GM12878 (cell line): ENCODE data around the gene GLB1L2. TPM values are rescaled to one million over a fixed set of nuclear protein-coding genes. Genes with fewer than 3 reads are reported as not detected.

ENCODE experiments used
- ATAC-seq: fragments of 200-7000 bp; cut with Tn5 transposase; 3 replicates; pipeline ENCODE4 v1.9.1; 2020; ENCODE audit warnings: mild to moderate bottlenecking, moderate library complexity
- BruUV-seq: library from RNA; stranded (reverse); fragments of 400-500 nt; replicated peaks from 2 replicates; lab custom pipeline; 2021; lab: Mats Ljungman, UMichigan
- CTCF ChIA-PET: fragments of 300-600 bp; sonication (Branson Sonifier 250); formaldehyde crosslinking; extraction: SDS; loops from one replicate; lab custom pipeline; 2021; ENCODE audit warnings: inconsistent platforms; lab: Yijun Ruan, JAX
- POLR2A ChIA-PET: fragments of 350-600 bp; formaldehyde crosslinking; extraction: SDS; loops from one replicate; lab custom pipeline; 2021; ENCODE audit warnings: inconsistent platforms; lab: Charles Lee
- RAD21 ChIA-PET: fragments of 300-600 bp; sonication (Branson Sonifier 250); formaldehyde crosslinking; loops from one replicate; lab custom pipeline; 2023; ENCODE audit warnings: antibody characterized with exemption; ENCODE audit not compliant: unreplicated experiment; lab: Charles Lee
- SMC1A ChIA-PET: fragments of 300-600 bp; sonication (Branson Sonifier 250); formaldehyde crosslinking; loops from one replicate; lab custom pipeline; 2023; ENCODE audit not compliant: unreplicated experiment, uncharacterized antibody; lab: Charles Lee
- DNase-seq: peaks from one replicate; pipeline ENCODE4 v3.0.0-alpha.2; 2011; ENCODE audit warnings: low read depth, low spot score
- FAIRE-seq: peaks from 3 replicates; lab custom pipeline; 2011; peaks lifted over from hg19 to GRCh38; lab: Jason Lieb, UNC
- H2AFZ ChIP-seq: 2 replicates; pipeline ENCODE4 v1.6.0; 2011; ENCODE audit warnings: low read depth, low read length, control low read depth; ENCODE audit not compliant: control insufficient read depth
- H3K27ac ChIP-seq: 2 replicates; pipeline ENCODE4 v1.5.1; 2011; ENCODE audit warnings: control low read depth; ENCODE audit not compliant: control insufficient read depth, insufficient read depth
- H3K27me3 ChIP-seq, 2 experiments: replicated peaks in 1 of 2; 2 replicates each; pipeline versions ENCODE4 v1.6.0 to v1.6.1; 2011; ENCODE audit warnings: low read length in 1 of 2; ENCODE audit not compliant: control insufficient read depth in 2 of 2, insufficient read depth in 2 of 2
- H3K36me3 ChIP-seq, 2 experiments: 2 replicates each; pipeline ENCODE4 v1.5.1; 2011; ENCODE audit warnings: low read length in 1 of 2; ENCODE audit not compliant: control insufficient read depth in 2 of 2, insufficient read depth in 2 of 2
- H3K4me1 ChIP-seq: 2 replicates; pipeline ENCODE4 v1.6.1; 2011; ENCODE audit warnings: mild to moderate bottlenecking, low read length, moderate library complexity, mixed read lengths; ENCODE audit not compliant: control insufficient read depth, insufficient read depth
- H3K4me2 ChIP-seq: 2 replicates; pipeline ENCODE4 v1.6.0; 2011; ENCODE audit warnings: control low read depth; ENCODE audit not compliant: control insufficient read depth, insufficient read depth
- H3K4me3 ChIP-seq: fragments of 200-600 bp; sonication (generic); 2 replicates; pipeline ENCODE4 v1.5.1; 2016
- H3K79me2 ChIP-seq: 2 replicates; pipeline ENCODE4 v1.6.0; 2011; ENCODE audit warnings: low read length; ENCODE audit not compliant: control insufficient read depth, insufficient read depth
- H3K9ac ChIP-seq: 2 replicates; pipeline ENCODE4 v1.8.0; 2011; ENCODE audit warnings: low read length, control low read depth, mixed read lengths; ENCODE audit not compliant: control insufficient read depth, insufficient read depth
- H3K9me3 ChIP-seq: replicated peaks from 3 replicates; pipeline ENCODE4 v1.5.1; 2011; ENCODE audit warnings: mild to moderate bottlenecking, low read length; ENCODE audit not compliant: control insufficient read depth, insufficient read depth
- H4K20me1 ChIP-seq: 2 replicates; pipeline ENCODE4 v1.6.0; 2011; ENCODE audit not compliant: control insufficient read depth, insufficient read depth
- EZH2 ChIP-seq: IDR thresholded peaks from 2 replicates; pipeline ENCODE4 v1.6.1; 2012; ENCODE audit warnings: low read depth, mild to moderate bottlenecking, control low read depth, inconsistent platforms, low read length, borderline replicate concordance; ENCODE audit not compliant: control insufficient read depth
- HDGF ChIP-seq: fragments of 450-650 bp; IDR thresholded peaks from 2 replicates; pipeline ENCODE4 v1.6.1; 2016; ENCODE audit warnings: antibody characterized with exemption
- KAT2A ChIP-seq: conservative IDR thresholded peaks from 2 replicates; pipeline ENCODE4 v1.6.1; 2011; ENCODE audit warnings: low read depth, low read length; ENCODE audit not compliant: control insufficient read depth
- MYB ChIP-seq: fragments of 150-350 bp; IDR thresholded peaks from 2 replicates; pipeline ENCODE4 v1.6.1; 2014; ENCODE audit warnings: mild to moderate bottlenecking, low read depth, low read length, borderline replicate concordance
- NRF1 ChIP-seq: conservative IDR thresholded peaks from 2 replicates; pipeline ENCODE4 v1.6.1; 2011; ENCODE audit warnings: mild to moderate bottlenecking, low read depth, low read length, improper control_type of control experiment
- RB1 ChIP-seq: fragments of 450-650 bp; formaldehyde crosslinking; IDR thresholded peaks from 2 replicates; pipeline ENCODE4 v1.6.1; 2017; ENCODE audit warnings: mild to moderate bottlenecking, borderline replicate concordance
- SUPT20H ChIP-seq: IDR thresholded peaks from 2 replicates; pipeline ENCODE4 v1.6.1; 2011; ENCODE audit warnings: low read depth, mild to moderate bottlenecking, low read length, moderate library complexity, borderline replicate concordance; ENCODE audit not compliant: control insufficient read depth
- TCF3 ChIP-seq: IDR thresholded peaks from 2 replicates; pipeline ENCODE4 v1.6.1; 2012; ENCODE audit warnings: low read depth, mild to moderate bottlenecking, low read length, borderline replicate concordance; ENCODE audit not compliant: insufficient read depth
- ZBTB4 ChIP-seq: fragments of 450-650 bp; formaldehyde crosslinking; IDR thresholded peaks from 2 replicates; pipeline ENCODE4 v1.4.0; 2022; ENCODE audit warnings: mild to moderate bottlenecking, moderate library complexity
- ZNF592 ChIP-seq: fragments of 450-650 bp; IDR thresholded peaks from 2 replicates; pipeline ENCODE4 v1.6.1; 2017; ENCODE audit warnings: mild to moderate bottlenecking, moderate library complexity
- WGBS: methylation state at CpG from one replicate; pipeline ENCODE4 v1.1.6; 2016; ENCODE audit warnings: low lambda C conversion rate; ENCODE audit not compliant: insufficient replicate concordance, insufficient coverage; ENCODE audit errors: missing lambda C conversion rate; 5-methylcytosine and 5-hydroxymethylcytosine counted together
- in situ Hi-C: fragments of 300-500 bp; cut with MboI; formaldehyde crosslinking; loops from 9 replicates; pipeline ENCODE4 v1.14.3; 2018; ENCODE audit warnings: mixed read lengths
- intact Hi-C: fragments of 100-400 bp; cut with micrococcal nuclease; formaldehyde crosslinking; loops from one replicate; pipeline ENCODE4 v1.14.2; 2022; ENCODE audit not compliant: unreplicated experiment
- polyA plus RNA-seq, 11 experiments: library from polyadenylated mRNA; depleted of rRNA in 4 of 11; unstranded in 6 of 11; stranded (reverse) in 5 of 11; fragments of >200 nt; fragmentation: Nextera tagmentation in 4 of 11; fragmentation: Illumina TruSeq in 1 of 11; extraction: Ambion mirVana in 4 of 11; extraction: Trizol in 1 of 11; gene quantifications; 1 replicate in 1 of 11; 2 replicates in 10 of 11; pipeline versions ENCODE4 v1.2.1 to v1.2.3, GENCODE V29; 2011 to 2016; ENCODE audit warnings: inconsistent platforms in 2 of 11, missing spikeins in 2 of 11, low read depth in 1 of 11
- total RNA-seq, 4 experiments: library from RNA; depleted of rRNA in 3 of 4; stranded (reverse); fragments of >200 nt in 3 of 4; fragmentation: Illumina TruSeq in 1 of 4; extraction: Trizol in 1 of 4; gene quantifications; 2 replicates each; pipeline versions ENCODE4 v1.2.1 to v1.2.3, GENCODE V29; 2013 to 2021
- TF ChIP-seq, protein P1 (sequence below): IDR thresholded peaks from 2 replicates; pipeline ENCODE4 v1.6.1; 2012; ENCODE audit warnings: low read depth, low read length, improper control_type of control experiment
- TF ChIP-seq, protein P2 (sequence below): IDR thresholded peaks from 2 replicates; pipeline ENCODE4 v1.6.1; 2011; ENCODE audit warnings: borderline replicate concordance, low read depth, mild to moderate bottlenecking, moderate library complexity, low read length; ENCODE audit not compliant: insufficient read depth, poor library complexity, severe bottlenecking

GLB1L2 gene
- total and polyA plus RNA-seq, 10 of the 15 experiments (the other 5 are each of a cell fraction or from before 2014, with no cell fraction given): 0.04 to 0.85 (median 0.49) TPM

DNA sequence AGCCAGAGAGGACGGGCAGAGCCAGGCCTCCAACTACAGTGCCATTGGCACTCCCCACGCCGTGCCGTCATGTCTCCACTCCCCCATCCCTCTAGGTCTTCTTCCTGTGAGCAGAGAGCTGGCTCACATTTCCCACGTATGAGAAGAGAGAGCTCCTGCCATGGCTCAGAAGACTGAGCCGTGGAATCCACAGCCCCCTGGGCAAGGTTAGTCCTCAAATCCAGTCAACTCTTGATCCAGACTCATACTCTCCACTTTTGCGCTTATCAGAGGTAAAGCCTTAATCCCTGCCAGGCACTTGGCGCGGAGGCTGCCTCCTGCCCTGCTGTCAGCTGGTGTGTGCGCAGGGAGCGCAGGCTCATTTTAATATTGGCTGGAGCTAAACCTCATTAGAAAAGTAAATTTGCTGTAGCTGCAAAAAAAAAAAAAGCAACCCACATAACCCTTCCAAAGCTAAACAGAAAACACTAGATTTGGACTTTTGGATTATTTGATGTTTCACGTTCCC is 75.6 kb downstream of the GLB1L2 start (continued):
- TF ChIP-seq, protein P1, sequence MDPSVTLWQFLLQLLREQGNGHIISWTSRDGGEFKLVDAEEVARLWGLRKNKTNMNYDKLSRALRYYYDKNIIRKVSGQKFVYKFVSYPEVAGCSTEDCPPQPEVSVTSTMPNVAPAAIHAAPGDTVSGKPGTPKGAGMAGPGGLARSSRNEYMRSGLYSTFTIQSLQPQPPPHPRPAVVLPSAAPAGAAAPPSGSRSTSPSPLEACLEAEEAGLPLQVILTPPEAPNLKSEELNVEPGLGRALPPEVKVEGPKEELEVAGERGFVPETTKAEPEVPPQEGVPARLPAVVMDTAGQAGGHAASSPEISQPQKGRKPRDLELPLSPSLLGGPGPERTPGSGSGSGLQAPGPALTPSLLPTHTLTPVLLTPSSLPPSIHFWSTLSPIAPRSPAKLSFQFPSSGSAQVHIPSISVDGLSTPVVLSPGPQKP: no peak
- TF ChIP-seq NRF1: no peak
- TF ChIP-seq EZH2: no peak

DNA sequence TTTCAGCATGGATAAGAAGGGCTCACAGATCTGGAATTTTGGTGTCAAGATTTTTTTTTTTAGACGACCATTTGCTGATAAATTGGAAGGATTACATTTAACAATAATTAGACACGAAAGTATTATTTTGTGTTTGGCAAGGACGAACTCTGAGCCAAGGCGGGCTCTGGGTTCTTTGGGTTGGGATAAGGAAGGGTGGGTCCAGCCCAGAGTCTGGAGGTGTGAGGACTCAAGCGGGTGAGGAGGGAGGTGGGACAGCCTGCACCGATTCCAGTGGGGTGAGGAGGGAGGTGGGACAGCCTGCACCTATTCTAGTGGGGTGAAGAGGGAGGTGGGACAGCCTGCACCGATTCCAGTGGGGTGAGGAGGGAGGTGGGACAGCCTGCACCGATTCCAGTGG is 76.1 kb downstream of the GLB1L2 start:
- ChIA-PET RAD21 (no interaction called here), SMC1A (no interaction called here), CTCF (no interaction called here), POLR2A (no interaction called here)
- no peak overlapping the region for H3K4me2 ChIP-seq
- BruUV-seq: no TSS peak
- in situ Hi-C loops: no loop called here
- peaks cover 3 to 8% of the 10 kb centered on the region in 2 experiments; a peak in 3 of 4 replicates for H3K27me3 ChIP-seq
- H2AFZ ChIP-seq: no peak overlapping the region
- H4K20me1 ChIP-seq: no peaks in the 10 kb centered on the region
- no peaks in the 10 kb centered on the region for H3K9me3 ChIP-seq
- H3K9ac ChIP-seq: no peak overlapping the region
- H3K27ac ChIP-seq: no peak overlapping the region
- FAIRE-seq (no peak), DNase-seq (no peak), ATAC-seq (no peak)
- no peaks in the 10 kb centered on the region for H3K4me1 ChIP-seq
- intact Hi-C loops: no loop called here
- no peaks in the 10 kb centered on the region for H3K36me3 ChIP-seq
- no peaks in the 10 kb centered on the region for H3K79me2 ChIP-seq
- WGBS: 1% methylated on average over 7 of the region's 8 CpGs
- H3K4me3 ChIP-seq: no peak overlapping the region
- TF ChIP-seq RB1 (no peak), TCF3 (no peak), KAT2A (no peak), ZBTB4 (CRISPR knock-in tag) (no peak), MYB (no peak), ZNF592 (no peak), SUPT20H (no peak), HDGF (no peak)
- TF ChIP-seq, protein P2, sequence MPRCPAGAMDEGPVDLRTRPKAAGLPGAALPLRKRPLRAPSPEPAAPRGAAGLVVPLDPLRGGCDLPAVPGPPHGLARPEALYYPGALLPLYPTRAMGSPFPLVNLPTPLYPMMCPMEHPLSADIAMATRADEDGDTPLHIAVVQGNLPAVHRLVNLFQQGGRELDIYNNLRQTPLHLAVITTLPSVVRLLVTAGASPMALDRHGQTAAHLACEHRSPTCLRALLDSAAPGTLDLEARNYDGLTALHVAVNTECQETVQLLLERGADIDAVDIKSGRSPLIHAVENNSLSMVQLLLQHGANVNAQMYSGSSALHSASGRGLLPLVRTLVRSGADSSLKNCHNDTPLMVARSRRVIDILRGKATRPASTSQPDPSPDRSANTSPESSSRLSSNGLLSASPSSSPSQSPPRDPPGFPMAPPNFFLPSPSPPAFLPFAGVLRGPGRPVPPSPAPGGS: no peak
